Caco-2 (cell line): ENCODE results near the gene SLC38A10. TPM values are rescaled to one million over a fixed set of nuclear protein-coding genes. Genes with fewer than 3 reads are reported as not detected.

ENCODE experiments used
- BruUV-seq: library from RNA; stranded (reverse); fragments of 400-500 nt; replicated peaks from 2 replicates; lab custom pipeline; 2021; lab: Mats Ljungman, UMichigan
- CTCF ChIA-PET: fragments of 300-600 bp; sonication (Branson Sonifier 250); formaldehyde crosslinking; loops from one replicate; lab custom pipeline; 2022; ENCODE audit warnings: antibody characterized with exemption; lab: Charles Lee
- POLR2A ChIA-PET: fragments of 300-600 bp; sonication (Branson Sonifier 250); formaldehyde crosslinking; loops from one replicate; lab custom pipeline; 2022; ENCODE audit warnings: antibody characterized with exemption; lab: Charles Lee
- DNase-seq, 2 experiments: peaks; one replicate each; pipeline versions ENCODE4 v3.0.0 to v3.0.0-alpha.2; 2020 to 2022
- H3K27me3 ChIP-seq: replicated peaks from 2 replicates; pipeline ENCODE4 v1.6.0; 2011; ENCODE audit warnings: low read length; ENCODE audit not compliant: control insufficient read depth, insufficient read depth
- H3K36me3 ChIP-seq: 2 replicates; pipeline ENCODE4 v1.5.1; 2011; ENCODE audit warnings: low read length; ENCODE audit not compliant: control insufficient read depth, insufficient read depth
- H3K4me1 ChIP-seq: fragments of 250-450 bp; sonication (Bioruptor Pico); 2 replicates; pipeline ENCODE4 v1.5.1; 2020; ENCODE audit warnings: mild to moderate bottlenecking
- H3K4me3 ChIP-seq: 2 replicates; pipeline ENCODE4 v1.5.1; 2011; ENCODE audit warnings: low read depth, mild to moderate bottlenecking, control low read depth, low read length
- H3K9me3 ChIP-seq: fragments of 250-450 bp; sonication (Bioruptor Pico); 2 replicates; pipeline ENCODE4 v1.5.1; 2020; ENCODE audit warnings: mild to moderate bottlenecking, moderate library complexity
- H3K27ac Mint-ChIP-seq: one replicate; pipeline ENCODE4 v1.8.0; 2022; ENCODE audit warnings: mixed read lengths; ENCODE audit not compliant: unreplicated experiment
- H3K27me3 Mint-ChIP-seq: one replicate; pipeline ENCODE4 v1.8.0; 2022; ENCODE audit warnings: mixed read lengths; ENCODE audit not compliant: insufficient read depth, unreplicated experiment
- H3K36me3 Mint-ChIP-seq: one replicate; pipeline ENCODE4 v1.8.0; 2022; ENCODE audit warnings: mild to moderate bottlenecking, mixed read lengths; ENCODE audit not compliant: insufficient read depth, unreplicated experiment
- H3K4me1 Mint-ChIP-seq: one replicate; pipeline ENCODE4 v1.8.0; 2022; ENCODE audit warnings: low read depth, mixed read lengths; ENCODE audit not compliant: unreplicated experiment
- H3K4me3 Mint-ChIP-seq: one replicate; pipeline ENCODE4 v1.8.0; 2022; ENCODE audit warnings: mild to moderate bottlenecking, moderate library complexity, mixed read lengths; ENCODE audit not compliant: unreplicated experiment
- H3K9me3 Mint-ChIP-seq: one replicate; pipeline ENCODE4 v1.8.0; 2022; ENCODE audit warnings: mixed read lengths; ENCODE audit not compliant: unreplicated experiment
- intact Hi-C: fragments of 100-400 bp; cut with micrococcal nuclease; formaldehyde crosslinking; loops from one replicate; pipeline ENCODE4 v1.10.0; 2022; ENCODE audit not compliant: unreplicated experiment
- total RNA-seq: library from RNA; stranded (reverse); gene quantifications from 2 replicates; pipeline ENCODE4 v1.2.3, GENCODE V29; 2022
- TF ChIP-seq, protein P1 (sequence below), 2 experiments: fragments of 200-600 bp in 1 of 2; IDR thresholded peaks; 1 replicate in 1 of 2; 2 replicates in 1 of 2; pipeline versions ENCODE4 v1.5.1 to v1.8.0; 2011 to 2022; ENCODE audit warnings: antibody characterized with exemption in 1 of 2, control low read depth in 1 of 2, inconsistent platforms in 1 of 2, low read depth in 1 of 2, low read length in 1 of 2, mild to moderate bottlenecking in 1 of 2, moderate library complexity in 1 of 2; ENCODE audit not compliant: insufficient read depth in 1 of 2, severe bottlenecking in 1 of 2, unreplicated experiment in 1 of 2

Gene SLC38A10
- total RNA-seq, 1 experiment from 2014 or later: 137 TPM

DNA sequence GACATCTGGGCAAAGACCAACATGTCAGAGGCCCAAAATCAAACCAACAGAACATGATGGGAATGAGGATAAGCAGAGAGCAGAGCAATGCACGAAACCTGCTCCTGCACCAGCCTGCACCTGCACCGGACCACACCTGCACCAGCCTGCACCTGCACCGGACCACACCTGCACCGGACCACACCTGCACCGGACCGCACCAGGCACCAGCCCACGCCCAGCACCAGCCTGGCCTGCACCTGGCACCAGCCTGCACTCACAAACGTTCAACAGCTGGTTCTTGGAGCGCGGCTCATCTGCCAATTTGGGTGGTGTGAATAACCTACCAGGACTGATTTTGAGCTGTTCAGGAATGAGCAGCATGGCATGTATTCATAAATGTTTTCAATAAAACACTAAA, 90.5 kb downstream of the SLC38A10 start:
- DNase-seq: no peak
- Mint-ChIP-seq H3K9me3 (no peaks in the 10 kb centered on the region), H3K4me3 (no peak overlapping the region), H3K27me3 (no peaks in the 10 kb centered on the region), H3K27ac (no peak overlapping the region), H3K36me3 (peaks cover 7% of the 10 kb centered on the region), H3K4me1 (no peaks in the 10 kb centered on the region)
- no peaks in the 10 kb centered on the region for H3K36me3 ChIP-seq
- intact Hi-C loops: no loop called here
- POLR2A ChIA-PET: no interaction called here
- no peaks in the 10 kb centered on the region for H3K4me1 ChIP-seq
- no peak overlapping the region for H3K4me3 ChIP-seq
- CTCF ChIA-PET: no interaction called here
- H3K27me3 ChIP-seq: no peaks in the 10 kb centered on the region
- BruUV-seq: no TSS peak
- H3K9me3 ChIP-seq: no peaks in the 10 kb centered on the region
- TF ChIP-seq, protein P1, sequence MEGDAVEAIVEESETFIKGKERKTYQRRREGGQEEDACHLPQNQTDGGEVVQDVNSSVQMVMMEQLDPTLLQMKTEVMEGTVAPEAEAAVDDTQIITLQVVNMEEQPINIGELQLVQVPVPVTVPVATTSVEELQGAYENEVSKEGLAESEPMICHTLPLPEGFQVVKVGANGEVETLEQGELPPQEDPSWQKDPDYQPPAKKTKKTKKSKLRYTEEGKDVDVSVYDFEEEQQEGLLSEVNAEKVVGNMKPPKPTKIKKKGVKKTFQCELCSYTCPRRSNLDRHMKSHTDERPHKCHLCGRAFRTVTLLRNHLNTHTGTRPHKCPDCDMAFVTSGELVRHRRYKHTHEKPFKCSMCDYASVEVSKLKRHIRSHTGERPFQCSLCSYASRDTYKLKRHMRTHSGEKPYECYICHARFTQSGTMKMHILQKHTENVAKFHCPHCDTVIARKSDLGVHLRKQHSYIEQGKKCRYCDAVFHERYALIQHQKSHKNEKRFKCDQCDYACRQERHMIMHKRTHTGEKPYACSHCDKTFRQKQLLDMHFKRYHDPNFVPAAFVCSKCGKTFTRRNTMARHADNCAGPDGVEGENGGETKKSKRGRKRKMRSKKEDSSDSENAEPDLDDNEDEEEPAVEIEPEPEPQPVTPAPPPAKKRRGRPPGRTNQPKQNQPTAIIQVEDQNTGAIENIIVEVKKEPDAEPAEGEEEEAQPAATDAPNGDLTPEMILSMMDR (IDR thresholded peaks at IDR 0.05; ENCODE audit: insufficient read depth in 1 of 2, low read depth in 1 of 2, low read length in 1 of 2, severe bottlenecking in 1 of 2, unreplicated experiment in 1 of 2): no peak

DNA sequence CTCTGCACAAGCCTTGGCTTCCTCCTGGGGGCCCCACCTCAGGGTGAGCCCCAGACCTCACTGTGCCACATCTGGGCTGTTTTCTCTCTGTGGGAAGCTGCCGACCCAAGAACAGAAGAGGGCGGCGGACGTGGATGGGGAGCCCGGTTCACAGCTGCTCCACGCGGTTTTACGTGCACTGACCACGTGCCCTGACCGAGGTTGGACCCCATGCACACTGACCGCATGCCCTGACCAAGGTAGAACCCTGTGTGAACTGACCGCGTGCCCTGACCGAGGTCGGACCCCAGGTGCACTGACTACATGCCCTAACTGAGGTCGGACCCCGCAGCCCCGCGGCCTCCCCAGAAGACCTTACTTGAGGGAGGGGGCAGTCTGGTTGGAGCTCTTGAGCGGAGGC, 92.0 kb downstream of the SLC38A10 start:
- Mint-ChIP-seq H3K27ac (no peak overlapping the region), H3K4me1 (no peaks in the 10 kb centered on the region), H3K27me3 (no peaks in the 10 kb centered on the region), H3K9me3 (no peaks in the 10 kb centered on the region), H3K36me3 (peaks cover 11% of the 10 kb centered on the region), H3K4me3 (no peak overlapping the region)
- H3K4me3 ChIP-seq: no peak overlapping the region
- intact Hi-C loops: no loop called here
- ChIA-PET POLR2A (no interaction called here), CTCF (no interaction called here)
- H3K27me3 ChIP-seq: no peaks in the 10 kb centered on the region
- DNase-seq: no peak
- H3K36me3 ChIP-seq: no peaks in the 10 kb centered on the region
- no peaks in the 10 kb centered on the region for H3K4me1 ChIP-seq
- TF ChIP-seq, protein P1 (IDR thresholded peaks at IDR 0.05; ENCODE audit: insufficient read depth in 1 of 2, low read depth in 1 of 2, low read length in 1 of 2, severe bottlenecking in 1 of 2, unreplicated experiment in 1 of 2): no peak
- no peaks in the 10 kb centered on the region for H3K9me3 ChIP-seq
- BruUV-seq: no TSS peak

DNA sequence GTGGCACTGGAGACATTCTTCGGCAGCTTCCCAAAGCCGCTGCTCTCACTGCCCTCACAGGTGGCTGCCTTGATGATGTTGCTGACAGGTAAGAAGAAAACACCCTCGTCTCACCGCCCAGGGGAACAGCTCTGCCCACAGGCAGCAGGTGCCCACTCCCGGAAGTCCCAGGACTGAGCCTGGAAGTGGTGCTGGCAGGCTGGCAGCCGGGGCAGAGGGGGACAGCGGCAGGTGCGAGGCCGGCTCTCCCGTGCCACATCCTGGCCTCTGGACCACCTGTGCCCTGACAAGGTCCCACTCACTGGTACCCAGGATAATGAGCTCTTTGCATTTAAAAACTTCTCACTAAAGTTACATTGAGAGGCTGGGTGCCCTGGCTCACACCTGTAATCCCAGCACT, 92.8 kb downstream of the SLC38A10 start:
- ChIA-PET CTCF (no interaction called here), POLR2A (no interaction called here)
- TF ChIP-seq, protein P1 (IDR thresholded peaks at IDR 0.05; ENCODE audit: insufficient read depth in 1 of 2, low read depth in 1 of 2, low read length in 1 of 2, severe bottlenecking in 1 of 2, unreplicated experiment in 1 of 2): no peak
- BruUV-seq: no TSS peak
- no peaks in the 10 kb centered on the region for H3K4me1 Mint-ChIP-seq
- no peak for DNase-seq
- no peaks in the 10 kb centered on the region for H3K27me3 ChIP-seq
- intact Hi-C loops: no loop called here
- H3K36me3 Mint-ChIP-seq: peaks cover 6% of the 10 kb centered on the region
- H3K27ac Mint-ChIP-seq: no peak overlapping the region
- H3K4me1 ChIP-seq: no peaks in the 10 kb centered on the region
- H3K9me3 ChIP-seq: no peaks in the 10 kb centered on the region
- no peak overlapping the region for H3K4me3 Mint-ChIP-seq
- no peaks in the 10 kb centered on the region for H3K9me3 Mint-ChIP-seq
- no peak overlapping the region for H3K4me3 ChIP-seq
- H3K27me3 Mint-ChIP-seq: no peaks in the 10 kb centered on the region
- no peaks in the 10 kb centered on the region for H3K36me3 ChIP-seq
